Activated CD4-positive, CD25-positive, alpha-beta regulatory T cell treated with anti-CD3 and anti-CD28 coated beads, Interleukin-2, amount 50 U/mL, for 16 hours (primary cell): ENCODE measurements around the gene C4orf17.

Experiments used
- DNase-seq: peaks from one replicate; pipeline ENCODE4 v3.0.0-alpha.2; 2020; ENCODE audit warnings: low read depth, low spot score

C4orf17 gene

DNA sequence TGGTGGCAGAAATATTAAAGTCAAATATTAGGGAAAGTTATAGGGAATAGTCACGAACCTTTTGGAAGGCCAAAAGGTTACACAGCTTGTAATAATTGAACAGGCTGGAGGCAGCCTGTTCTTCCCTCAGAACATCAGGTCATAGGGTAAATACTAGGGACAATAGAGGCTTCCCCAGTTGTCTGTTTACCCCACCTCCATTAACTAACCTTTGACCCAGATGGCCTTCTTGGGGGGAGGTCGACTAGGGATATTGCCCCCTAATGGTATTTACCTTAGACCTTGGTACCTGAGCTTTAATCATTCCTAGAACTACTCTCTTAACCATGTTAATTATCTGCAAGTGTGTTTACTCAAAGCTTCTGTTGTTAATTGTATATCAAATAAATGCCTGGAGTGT, 26.0 kb downstream of the C4orf17 start:
- no peak for DNase-seq

DNA sequence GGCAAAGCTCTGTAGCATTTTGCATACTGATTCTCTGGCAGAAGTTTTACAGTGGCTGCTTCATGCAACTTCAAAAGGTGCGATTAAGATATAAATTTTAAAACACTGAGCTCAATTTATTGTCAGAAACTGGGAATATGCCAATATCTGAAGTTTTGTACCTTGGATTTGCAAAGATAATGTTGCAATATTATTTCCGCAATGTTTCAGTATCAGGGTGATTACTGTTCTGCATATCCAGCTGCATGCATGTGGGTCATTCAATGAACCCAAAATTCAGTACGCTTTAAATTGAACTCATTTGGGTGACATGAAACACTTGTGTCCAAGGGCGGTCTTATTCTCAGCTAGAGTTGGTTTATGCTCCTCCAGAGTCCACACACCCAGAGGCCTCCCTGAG, 26.9 kb downstream of the C4orf17 start:
- DNase-seq = no peak

- no peak for DNase-seq
Observed at GRCh38 chr4:99540277-99540939, 29.6 kb downstream of the C4orf17 start.

GRCh38 chr4:99552872-99553271, 42.1 kb downstream of the C4orf17 start:
- DNase-seq = no peak

DNA sequence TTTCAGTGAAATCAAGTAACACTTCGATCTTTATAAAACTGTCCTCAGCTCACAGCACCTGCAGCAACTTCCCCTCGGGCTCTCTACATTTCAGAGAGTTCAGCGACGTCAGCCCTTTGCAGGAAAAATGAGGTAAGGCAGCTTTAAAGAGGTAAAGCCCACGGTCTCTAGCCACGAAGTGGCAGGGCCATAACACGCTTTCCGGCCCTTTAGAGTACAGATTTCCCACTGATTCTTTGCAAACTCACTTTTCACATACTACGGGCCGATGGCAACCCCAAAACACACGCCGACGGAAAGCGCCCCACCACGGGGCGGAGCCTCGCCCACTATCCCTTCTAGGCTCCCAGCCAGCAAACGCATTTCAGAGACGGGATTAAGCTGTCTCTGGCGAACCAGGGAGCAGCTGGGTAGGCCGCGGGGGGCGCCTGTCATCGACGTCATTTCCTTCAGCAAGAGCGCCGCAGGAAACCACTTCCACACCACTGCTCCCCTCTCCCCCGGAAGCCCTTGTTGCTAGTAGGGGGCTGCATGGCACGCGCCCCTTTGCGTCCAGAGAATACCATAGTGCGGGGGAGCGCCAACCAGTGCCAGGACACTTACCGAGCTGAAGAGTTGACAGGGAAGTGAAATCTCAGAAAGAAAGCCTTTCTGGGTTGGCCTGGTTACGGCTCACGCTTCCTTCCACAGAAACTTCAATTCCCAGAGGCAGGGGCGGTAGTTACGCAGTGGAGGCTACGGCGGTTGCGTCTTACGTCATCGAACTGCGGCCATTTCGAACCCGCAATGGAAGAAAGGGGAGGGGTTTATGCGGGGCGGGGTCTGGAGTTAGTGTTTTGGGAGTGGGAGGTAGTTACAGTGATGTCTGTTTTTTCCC, 52.7 kb downstream of the C4orf17 start, which contains the start of gene TRMT10A:
TSS of gene TRMT10A (minus strand) at position 730 of the 877 bp plus-strand sequence. CDS start 4,701 bp downstream, outside the sequence.
- DNase-seq = peak; percentile 91

DNA sequence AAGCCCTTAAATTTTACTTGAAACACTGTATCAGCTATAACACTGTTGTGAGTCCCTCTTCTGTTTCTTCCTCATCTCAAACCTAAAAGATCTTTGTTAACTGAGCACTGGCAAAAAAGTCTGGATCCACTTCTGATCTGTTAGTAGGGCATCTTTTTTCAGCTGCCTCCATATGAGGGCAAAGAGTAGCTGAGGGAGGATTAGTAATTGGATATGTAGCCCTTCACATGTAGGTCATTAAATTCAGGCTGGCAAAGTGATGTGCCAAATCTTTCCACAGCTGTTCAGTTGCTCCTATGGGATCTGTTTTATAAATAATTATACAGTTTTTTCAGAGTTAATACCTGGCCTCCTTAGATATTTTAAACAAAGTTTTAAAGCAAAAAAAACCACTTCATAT, 54.1 kb downstream of the C4orf17 start:
- no peak for DNase-seq

DNA sequence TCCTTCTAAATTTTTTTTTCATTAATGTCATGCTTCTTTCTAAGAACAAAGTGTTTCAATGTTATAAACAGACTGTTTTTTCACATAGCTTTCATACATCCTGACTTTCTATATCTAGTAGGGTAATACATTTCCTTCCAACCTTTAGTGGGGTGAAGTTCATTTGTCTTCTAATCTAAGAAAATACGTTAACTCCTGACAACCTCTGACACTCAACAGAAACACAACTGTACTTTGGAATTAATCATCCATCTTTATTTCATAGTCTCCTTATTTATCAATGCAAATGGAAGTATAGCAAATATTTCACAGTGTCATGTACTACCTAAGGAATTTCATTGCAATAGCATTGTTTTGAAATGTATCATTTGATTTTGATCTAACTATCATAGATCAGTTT, 61.1 kb downstream of the C4orf17 start:
- no peak for DNase-seq

DNA sequence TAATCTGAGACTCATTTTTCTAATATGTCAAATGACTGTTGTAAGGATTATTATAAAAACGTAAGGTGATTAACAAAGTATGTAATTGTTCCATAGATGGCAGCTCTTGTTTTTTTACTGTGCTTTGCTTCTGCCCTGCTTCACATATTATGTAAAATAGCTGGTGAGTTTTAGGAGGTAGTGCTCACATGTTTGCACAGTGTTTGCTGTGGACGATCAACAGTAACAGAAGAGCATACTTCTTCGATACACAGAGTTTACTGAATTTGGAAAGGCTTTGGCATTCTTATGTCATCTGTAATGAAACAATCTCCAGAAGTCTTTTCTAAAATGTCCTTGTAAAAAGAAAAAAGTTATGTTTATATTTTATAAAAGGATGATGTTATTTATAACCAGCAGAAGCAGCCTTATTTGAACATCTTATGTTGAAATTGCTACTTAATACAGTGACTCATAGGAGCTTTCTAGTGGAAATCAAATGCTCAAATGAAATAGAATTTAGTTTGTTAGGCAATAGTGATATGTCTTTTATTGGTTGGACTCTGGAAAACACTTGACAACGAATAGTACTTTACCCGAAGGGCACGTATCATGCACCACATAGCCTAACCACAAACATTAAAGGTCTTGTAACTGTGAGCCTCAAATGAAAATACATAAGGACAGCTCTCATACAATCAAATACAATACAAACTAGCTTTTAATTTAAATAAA, 61.9 kb downstream of the C4orf17 start:
- no peak for DNase-seq

DNA sequence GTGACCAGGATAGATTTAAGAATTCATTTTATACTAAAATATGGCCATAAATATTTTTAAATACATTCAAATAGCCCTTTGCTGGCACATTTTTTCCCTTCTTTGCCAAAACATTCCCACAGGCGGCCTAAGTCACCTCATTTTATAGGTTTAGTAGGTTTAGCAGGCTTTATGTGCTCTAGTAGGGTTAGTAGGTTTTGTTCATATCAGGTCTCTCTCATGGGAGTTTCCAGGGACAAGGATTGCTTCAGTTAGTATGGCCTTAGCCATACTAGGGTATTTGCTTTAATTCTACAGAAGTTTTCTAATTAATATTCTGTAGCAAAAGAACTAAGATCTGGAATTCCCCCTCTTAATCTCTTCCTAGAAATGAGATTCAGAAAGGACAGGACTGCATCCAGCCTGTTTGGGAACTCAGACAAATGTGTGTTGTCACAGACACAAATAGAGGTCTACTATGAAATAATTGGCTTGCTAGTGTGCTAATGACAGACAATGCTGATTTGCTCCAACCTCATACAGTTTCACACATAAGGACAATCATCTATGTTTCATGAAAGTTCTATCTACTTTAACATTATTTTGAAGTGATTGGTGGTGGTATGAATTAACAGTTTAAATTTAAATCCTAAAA, 63.0 kb downstream of the C4orf17 start:
- no peak for DNase-seq

- no peak for DNase-seq
Observed at GRCh38 chr4:99574530-99575324, 63.9 kb downstream of the C4orf17 start, which contains the start of gene MTTP. Gene MTTP (plus strand): TSS chr4:99574824. CDS start chr4:99574910, 86 bp downstream.

DNA sequence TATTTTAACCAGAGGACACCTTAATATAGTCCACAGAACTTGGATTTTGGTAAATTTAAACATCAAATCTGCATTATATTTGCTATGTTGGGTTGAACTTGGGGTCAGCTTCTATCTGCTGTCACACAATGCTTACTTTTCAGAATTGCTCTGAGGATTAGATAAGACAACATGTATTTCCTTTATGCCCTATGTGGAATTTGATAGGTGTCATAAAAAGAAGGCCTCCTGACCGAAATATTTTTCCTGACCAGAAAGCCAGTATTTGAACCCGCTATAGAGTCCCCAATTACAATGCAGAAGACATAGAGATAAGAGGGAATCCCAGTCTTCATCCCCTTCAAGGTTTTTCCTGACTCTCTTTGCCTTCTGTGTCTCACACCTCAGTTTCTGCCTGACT, 67.9 kb downstream of the C4orf17 start:
- no peak for DNase-seq

- no peak for DNase-seq
Observed at GRCh38 chr4:99585516-99585915, 74.7 kb downstream of the C4orf17 start.

- DNase-seq = no peak
Observed at GRCh38 chr4:99586322-99586721, 75.5 kb downstream of the C4orf17 start.

- no peak for DNase-seq
Observed at GRCh38 chr4:99586797-99587196, 76.0 kb downstream of the C4orf17 start.

- DNase-seq = no peak
Observed at GRCh38 chr4:99587309-99587708, 76.5 kb downstream of the C4orf17 start.

DNA sequence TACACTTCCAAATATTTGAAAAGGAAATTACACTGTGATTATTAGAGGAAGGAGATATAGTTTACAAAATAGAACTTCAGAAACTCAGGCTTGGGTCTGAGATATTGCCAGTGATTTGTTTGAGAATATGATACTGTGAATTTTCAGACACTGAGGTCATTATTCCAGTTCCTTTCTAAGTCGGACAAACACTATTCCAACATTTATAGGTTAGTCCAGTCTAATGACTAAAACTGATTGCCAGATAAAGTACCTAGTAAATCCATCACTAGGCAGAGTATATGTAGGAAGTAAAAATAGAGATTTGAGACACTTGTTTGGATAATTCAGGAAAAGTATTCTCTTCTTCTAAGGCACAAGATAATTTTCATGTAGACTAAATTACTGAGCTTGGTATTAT, 77.0 kb downstream of the C4orf17 start:
- no peak for DNase-seq

- DNase-seq = no peak
Observed at GRCh38 chr4:99591757-99592156, 80.9 kb downstream of the C4orf17 start.
